Measurements from ENCODE around the gene PCYT2. TPM values are rescaled to one million over a fixed set of nuclear protein-coding genes. Genes with fewer than 3 reads are reported as not detected.
A peak's percentile ranks its signal among the peaks of the same experiment; 100 is the strongest.

The PCYT2 gene
- total and polyA plus RNA-seq, 9 of the 15 experiments (the other 6 are each of a cell fraction or from before 2014, with no cell fraction given) = 0.92 to 134 (median 82.5) TPM

DNA sequence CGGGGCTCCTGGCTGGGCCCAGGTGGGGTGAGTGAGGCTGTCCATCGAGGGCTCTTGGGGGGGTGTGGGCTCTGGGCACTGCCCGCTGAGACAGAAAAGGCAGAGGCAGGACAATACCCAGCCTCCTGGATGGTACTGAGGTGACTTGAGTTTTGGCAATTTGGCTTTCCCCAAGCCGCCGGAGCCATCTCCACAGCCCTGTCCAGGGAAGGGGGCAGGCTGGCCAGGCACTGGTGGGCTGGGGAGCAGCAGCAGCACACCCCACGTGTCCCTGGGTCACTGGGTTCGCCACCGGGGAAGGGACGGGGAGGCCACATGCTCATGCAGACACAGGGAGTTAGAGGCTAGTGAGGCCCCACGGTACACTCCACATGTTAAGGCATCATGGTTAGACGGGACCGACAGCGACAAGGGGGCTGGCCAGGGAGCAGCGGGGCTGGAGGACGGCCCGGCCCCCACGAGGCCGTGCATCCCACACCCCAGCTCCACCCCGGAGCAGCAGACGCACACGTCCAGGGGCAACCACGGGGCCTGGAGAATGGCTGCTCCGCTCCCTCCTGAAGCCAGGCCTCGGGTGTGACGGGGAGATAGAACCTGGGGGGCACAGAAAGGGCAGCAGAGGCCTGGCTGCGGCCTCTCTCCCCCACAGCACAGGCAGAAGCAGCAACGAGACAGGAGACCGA, 43.1 kb downstream of the PCYT2 start (continued):
- TF ChIP-seq, protein P1, sequence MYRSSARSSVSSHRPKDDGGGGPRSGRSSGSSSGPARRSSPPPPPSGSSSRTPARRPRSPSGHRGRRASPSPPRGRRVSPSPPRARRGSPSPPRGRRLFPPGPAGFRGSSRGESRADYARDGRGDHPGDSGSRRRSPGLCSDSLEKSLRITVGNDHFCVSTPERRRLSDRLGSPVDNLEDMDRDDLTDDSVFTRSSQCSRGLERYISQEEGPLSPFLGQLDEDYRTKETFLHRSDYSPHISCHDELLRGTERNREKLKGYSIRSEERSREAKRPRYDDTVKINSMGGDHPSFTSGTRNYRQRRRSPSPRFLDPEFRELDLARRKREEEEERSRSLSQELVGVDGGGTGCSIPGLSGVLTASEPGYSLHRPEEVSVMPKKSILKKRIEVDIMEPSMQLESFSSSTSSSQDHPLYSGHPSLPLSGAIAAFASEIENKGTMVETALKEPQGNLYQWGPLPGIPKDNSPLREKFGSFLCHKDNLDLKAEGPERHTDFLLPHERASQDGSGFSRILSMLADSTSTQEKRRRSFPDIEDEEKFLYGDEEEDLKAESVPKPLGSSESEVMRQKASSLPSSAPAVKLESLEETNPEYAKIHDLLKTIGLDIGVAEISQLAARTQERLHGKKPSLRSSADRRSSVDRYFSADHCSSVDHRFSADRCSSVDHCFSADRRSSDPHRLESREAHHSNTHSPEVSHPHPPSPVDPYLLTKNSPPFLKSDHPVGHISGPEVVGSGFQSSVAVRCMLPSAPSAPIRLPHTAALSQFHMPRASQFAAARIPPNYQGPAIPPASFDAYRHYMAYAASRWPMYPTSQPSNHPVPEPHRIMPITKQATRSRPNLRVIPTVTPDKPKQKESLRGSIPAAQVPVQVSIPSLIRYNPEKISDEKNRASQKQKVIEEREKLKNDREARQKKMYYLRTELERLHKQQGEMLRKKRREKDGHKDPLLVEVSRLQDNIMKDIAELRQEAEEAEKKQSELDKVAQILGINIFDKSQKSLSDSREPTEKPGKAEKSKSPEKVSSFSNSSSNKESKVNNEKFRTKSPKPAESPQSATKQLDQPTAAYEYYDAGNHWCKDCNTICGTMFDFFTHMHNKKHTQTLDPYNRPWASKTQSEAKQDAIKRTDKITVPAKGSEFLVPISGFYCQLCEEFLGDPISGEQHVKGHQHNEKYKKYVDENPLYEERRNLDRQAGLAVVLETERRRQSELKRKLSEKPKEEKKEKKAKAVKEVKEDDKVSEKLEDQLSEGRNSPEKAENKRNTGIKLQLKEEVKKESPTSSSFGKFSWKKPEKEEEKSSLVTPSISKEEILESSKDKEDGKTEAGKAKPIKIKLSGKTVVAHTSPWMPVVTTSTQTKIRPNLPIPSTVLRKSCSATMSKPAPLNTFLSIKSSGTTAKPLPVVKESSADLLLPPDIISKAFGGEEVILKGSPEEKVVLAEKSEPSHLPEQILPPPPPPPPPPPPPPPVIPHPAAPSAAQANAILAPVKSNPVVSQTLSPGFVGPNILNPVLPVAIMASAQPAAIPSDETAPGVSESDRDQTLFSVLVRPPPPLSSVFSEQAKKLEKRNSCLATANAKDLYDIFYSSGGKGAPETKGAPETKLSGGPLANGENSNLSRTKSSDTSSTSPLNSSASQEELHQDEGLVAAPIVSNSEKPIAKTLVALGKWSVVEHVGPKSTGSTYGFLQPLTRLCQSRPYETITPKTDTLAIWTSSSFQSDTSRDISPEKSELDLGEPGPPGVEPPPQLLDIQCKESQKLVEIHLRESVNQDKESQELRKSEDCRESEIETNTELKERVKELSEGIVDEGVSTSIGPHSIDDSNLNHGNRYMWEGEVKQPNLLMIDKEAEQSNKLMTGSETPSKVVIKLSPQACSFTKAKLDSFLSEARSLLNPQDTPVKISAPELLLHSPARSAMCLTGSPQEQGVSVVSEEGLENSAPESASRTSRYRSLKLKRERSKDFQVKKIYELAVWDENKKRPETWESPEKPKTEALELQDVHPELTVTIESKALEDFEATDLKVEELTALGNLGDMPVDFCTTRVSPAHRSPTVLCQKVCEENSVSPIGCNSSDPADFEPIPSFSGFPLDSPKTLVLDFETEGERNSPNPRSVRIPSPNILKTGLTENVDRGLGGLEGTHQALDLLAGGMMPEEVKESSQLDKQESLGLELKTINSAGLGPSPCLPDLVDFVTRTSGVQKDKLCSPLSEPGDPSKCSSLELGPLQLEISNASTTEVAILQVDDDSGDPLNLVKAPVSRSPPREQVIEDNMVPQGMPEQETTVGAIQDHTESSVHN (IDR thresholded peaks at IDR 0.05; ENCODE audit: borderline replicate concordance in 1 of 2, low read depth in 1 of 2) = no peak
- TF ChIP-seq, protein P2, sequence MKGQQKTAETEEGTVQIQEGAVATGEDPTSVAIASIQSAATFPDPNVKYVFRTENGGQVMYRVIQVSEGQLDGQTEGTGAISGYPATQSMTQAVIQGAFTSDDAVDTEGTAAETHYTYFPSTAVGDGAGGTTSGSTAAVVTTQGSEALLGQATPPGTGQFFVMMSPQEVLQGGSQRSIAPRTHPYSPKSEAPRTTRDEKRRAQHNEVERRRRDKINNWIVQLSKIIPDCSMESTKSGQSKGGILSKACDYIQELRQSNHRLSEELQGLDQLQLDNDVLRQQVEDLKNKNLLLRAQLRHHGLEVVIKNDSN (CRISPR knock-in tag; IDR thresholded peaks at IDR 0.05) = peak; percentile 79
- TF ChIP-seq, protein P3, sequence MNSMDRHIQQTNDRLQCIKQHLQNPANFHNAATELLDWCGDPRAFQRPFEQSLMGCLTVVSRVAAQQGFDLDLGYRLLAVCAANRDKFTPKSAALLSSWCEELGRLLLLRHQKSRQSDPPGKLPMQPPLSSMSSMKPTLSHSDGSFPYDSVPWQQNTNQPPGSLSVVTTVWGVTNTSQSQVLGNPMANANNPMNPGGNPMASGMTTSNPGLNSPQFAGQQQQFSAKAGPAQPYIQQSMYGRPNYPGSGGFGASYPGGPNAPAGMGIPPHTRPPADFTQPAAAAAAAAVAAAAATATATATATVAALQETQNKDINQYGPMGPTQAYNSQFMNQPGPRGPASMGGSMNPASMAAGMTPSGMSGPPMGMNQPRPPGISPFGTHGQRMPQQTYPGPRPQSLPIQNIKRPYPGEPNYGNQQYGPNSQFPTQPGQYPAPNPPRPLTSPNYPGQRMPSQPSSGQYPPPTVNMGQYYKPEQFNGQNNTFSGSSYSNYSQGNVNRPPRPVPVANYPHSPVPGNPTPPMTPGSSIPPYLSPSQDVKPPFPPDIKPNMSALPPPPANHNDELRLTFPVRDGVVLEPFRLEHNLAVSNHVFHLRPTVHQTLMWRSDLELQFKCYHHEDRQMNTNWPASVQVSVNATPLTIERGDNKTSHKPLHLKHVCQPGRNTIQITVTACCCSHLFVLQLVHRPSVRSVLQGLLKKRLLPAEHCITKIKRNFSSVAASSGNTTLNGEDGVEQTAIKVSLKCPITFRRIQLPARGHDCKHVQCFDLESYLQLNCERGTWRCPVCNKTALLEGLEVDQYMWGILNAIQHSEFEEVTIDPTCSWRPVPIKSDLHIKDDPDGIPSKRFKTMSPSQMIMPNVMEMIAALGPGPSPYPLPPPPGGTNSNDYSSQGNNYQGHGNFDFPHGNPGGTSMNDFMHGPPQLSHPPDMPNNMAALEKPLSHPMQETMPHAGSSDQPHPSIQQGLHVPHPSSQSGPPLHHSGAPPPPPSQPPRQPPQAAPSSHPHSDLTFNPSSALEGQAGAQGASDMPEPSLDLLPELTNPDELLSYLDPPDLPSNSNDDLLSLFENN (IDR thresholded peaks at IDR 0.05; ENCODE audit: low read depth in 2 of 2, low read length in 2 of 2) = 0 out of 4 replicates have a peak, but pooled peaks of 1 of the 2 experiments have one; percentile 6
- TF ChIP-seq, protein P4, sequence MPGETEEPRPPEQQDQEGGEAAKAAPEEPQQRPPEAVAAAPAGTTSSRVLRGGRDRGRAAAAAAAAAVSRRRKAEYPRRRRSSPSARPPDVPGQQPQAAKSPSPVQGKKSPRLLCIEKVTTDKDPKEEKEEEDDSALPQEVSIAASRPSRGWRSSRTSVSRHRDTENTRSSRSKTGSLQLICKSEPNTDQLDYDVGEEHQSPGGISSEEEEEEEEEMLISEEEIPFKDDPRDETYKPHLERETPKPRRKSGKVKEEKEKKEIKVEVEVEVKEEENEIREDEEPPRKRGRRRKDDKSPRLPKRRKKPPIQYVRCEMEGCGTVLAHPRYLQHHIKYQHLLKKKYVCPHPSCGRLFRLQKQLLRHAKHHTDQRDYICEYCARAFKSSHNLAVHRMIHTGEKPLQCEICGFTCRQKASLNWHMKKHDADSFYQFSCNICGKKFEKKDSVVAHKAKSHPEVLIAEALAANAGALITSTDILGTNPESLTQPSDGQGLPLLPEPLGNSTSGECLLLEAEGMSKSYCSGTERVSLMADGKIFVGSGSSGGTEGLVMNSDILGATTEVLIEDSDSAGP (CRISPR knock-in tag; IDR thresholded peaks at IDR 0.05) = 0 out of 2 replicates have a peak, but pooled peaks have one; percentile 18
- TF ChIP-seq RNF2 (IDR thresholded peaks at IDR 0.05) (no peak), ZFPM2 (CRISPR knock-in tag; IDR thresholded peaks at IDR 0.05) (peak; percentile 78; the same call in 1 of the 2 replicates), RCOR1 (IDR thresholded peaks at IDR 0.05; ENCODE audit: borderline replicate concordance in 1 of 2, low read depth in 2 of 2, low read length in 2 of 2) (no peak), EGR1 (conservative IDR thresholded peaks at IDR 0.05) (peak; percentile 45; the same call in 1 of the 2 replicates), GTF2A2 (tag; IDR thresholded peaks at IDR 0.05) (no peak)
- TF ChIP-seq, protein P5, sequence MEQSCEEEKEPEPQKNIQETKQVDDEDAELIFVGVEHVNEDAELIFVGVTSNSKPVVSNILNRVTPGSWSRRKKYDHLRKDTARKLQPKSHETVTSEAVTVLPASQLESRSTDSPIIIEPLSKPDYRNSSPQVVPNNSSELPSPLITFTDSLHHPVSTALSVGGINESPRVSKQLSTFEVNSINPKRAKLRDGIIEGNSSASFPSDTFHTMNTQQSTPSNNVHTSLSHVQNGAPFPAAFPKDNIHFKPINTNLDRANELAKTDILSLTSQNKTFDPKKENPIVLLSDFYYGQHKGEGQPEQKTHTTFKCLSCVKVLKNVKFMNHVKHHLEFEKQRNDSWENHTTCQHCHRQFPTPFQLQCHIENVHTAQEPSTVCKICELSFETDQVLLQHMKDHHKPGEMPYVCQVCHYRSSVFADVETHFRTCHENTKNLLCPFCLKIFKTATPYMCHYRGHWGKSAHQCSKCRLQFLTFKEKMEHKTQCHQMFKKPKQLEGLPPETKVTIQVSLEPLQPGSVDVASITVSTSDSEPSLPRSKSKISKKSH (CRISPR knock-in tag; IDR thresholded peaks at IDR 0.05) = 0 out of 2 replicates have a peak, but pooled peaks have one; percentile 9
